Lung (tissue), 12 donors: ENCODE measurements around the gene NOMO2. TPM values are rescaled to one million over a fixed set of nuclear protein-coding genes. Genes with fewer than 3 reads are reported as not detected.
"Not testable (repeated sequence)": the region's sequence is repeated elsewhere in the genome, so short reads cannot be mapped to it uniquely, and the experiment has no call there.

Experiments
- ATAC-seq: fragments of 200-7000 bp; cut with Tn5 transposase; one replicate; pipeline ENCODE4 v1.9.1; 2020; ENCODE audit warnings: moderate number of reproducible peaks; ENCODE audit not compliant: insufficient read depth, low FRiP score
- DNase-seq, 3 donors: peaks; one replicate each; pipeline ENCODE4 v3.0.0-alpha.2; 2013 to 2017
- H3K27ac ChIP-seq, 2 donors: one replicate each; pipeline ENCODE4 v1.5.1; 2013; ENCODE audit warnings: mild to moderate bottlenecking in 2 of 2, moderate library complexity in 2 of 2, control low read depth in 1 of 2, inconsistent platforms in 1 of 2, low read depth in 1 of 2, low read length in 1 of 2
- H3K27me3 ChIP-seq, 3 donors: one replicate each; pipeline ENCODE4 v1.5.1; 2013; ENCODE audit warnings: low read length in 2 of 3; ENCODE audit not compliant: control insufficient read depth in 3 of 3, insufficient read depth in 3 of 3
- H3K36me3 ChIP-seq, 4 donors: one replicate each; pipeline ENCODE4 v1.5.1; 2013; ENCODE audit warnings: low read length in 4 of 4, mild to moderate bottlenecking in 1 of 4, moderate library complexity in 1 of 4; ENCODE audit not compliant: control insufficient read depth in 4 of 4, insufficient read depth in 4 of 4
- H3K4me1 ChIP-seq, 5 donors: one replicate each; pipeline ENCODE4 v1.5.1; 2013; ENCODE audit warnings: low read length in 5 of 5, mild to moderate bottlenecking in 2 of 5, moderate library complexity in 1 of 5; ENCODE audit not compliant: control insufficient read depth in 5 of 5, insufficient read depth in 5 of 5
- H3K4me3 ChIP-seq: one replicate; pipeline ENCODE4 v1.5.1; 2013; ENCODE audit warnings: mild to moderate bottlenecking, control low read depth, moderate library complexity
- H3K9ac ChIP-seq, 2 donors: one replicate each; pipeline ENCODE4 v1.5.1; 2013; ENCODE audit warnings: low read length in 2 of 2, control low read depth in 1 of 2; ENCODE audit not compliant: insufficient read depth in 1 of 2
- H3K9me3 ChIP-seq, 4 donors: one replicate each; pipeline ENCODE4 v1.5.1; 2013; ENCODE audit warnings: low read length in 3 of 4, mild to moderate bottlenecking in 1 of 4, moderate library complexity in 1 of 4; ENCODE audit not compliant: control insufficient read depth in 4 of 4, insufficient read depth in 3 of 4
- CTCF ChIP-seq: IDR thresholded peaks from 2 replicates; pipeline ENCODE4 v1.5.1; 2012; ENCODE audit warnings: mild to moderate bottlenecking; ENCODE audit errors: control extremely low read depth, extremely low read depth
- WGBS, 2 donors: extraction: QIAGEN DNeasy Blood & Tissue Kit; methylation state at CpG; one replicate each; pipeline ENCODE4 v1.1.7; 2013; 5-methylcytosine and 5-hydroxymethylcytosine counted together
- polyA plus RNA-seq, 2 donors: library from polyadenylated mRNA; stranded (reverse); fragments of 200-250 nt; gene quantifications; one replicate each; pipeline ENCODE4 v1.2.1, GENCODE V29; 2013
- total RNA-seq, 2 donors: library from RNA; depleted of rRNA in 1 of 2; stranded (reverse); fragments of >200 nt in 1 of 2; gene quantifications; one replicate each; pipeline ENCODE4 v1.2.1, GENCODE V29; 2014 to 2021
- donor health status: control.
- donor health status: control.
- donor health status: Bipolar disorder and iron deficiency.
- donor health status: healthy.
- donor health status: DM: yes; HTN: yes; CAD: no.

NOMO2 gene
- total and polyA plus RNA-seq, 4 donors, result 58.8 to 123 (median 88.3) TPM

- not testable (repeated sequence) for H3K27me3 ChIP-seq, H3K36me3 ChIP-seq, H3K4me3 ChIP-seq, H3K9me3 ChIP-seq, ATAC-seq, H3K4me1 ChIP-seq, H3K27ac ChIP-seq, H3K9ac ChIP-seq, DNase-seq
- WGBS, 2 donors, result 50 to 69% methylated on average over 5 of the region's 5 CpGs
Measured at GRCh38 chr16:18586560-18587540, 25.0 kb upstream of the NOMO2 start.

GRCh38 chr16:18585789-18586188, 23.9 kb upstream of the NOMO2 start:
- H3K9me3 ChIP-seq, DNase-seq, H3K27ac ChIP-seq, H3K4me3 ChIP-seq, H3K27me3 ChIP-seq, H3K9ac ChIP-seq, H3K36me3 ChIP-seq, ATAC-seq, H3K4me1 ChIP-seq: not testable (repeated sequence)
- WGBS, 2 donors, result 94 to 95% methylated on average over 9 to 10 of the region's 10 CpGs

- Histone ChIP-seq H3K27ac (no peak overlapping the region), H3K27me3 (no peaks in the 10 kb centered on the region), H3K9ac (no peak overlapping the region), H3K36me3 (no peaks in the 10 kb centered on the region), H3K4me3 (no peak overlapping the region), H3K9me3 (no peaks in the 10 kb centered on the region), H3K4me1 (no peaks in the 10 kb centered on the region)
- ATAC-seq (no peak), DNase-seq (no peak)
- no peak for TF ChIP-seq CTCF
- WGBS, 2 donors, result 88 to 89% methylated on average over 1 of the region's 1 CpG
Measured at GRCh38 chr16:18582902-18583301, 21.0 kb upstream of the NOMO2 start.

GRCh38 chr16:18580396-18580795, 18.5 kb upstream of the NOMO2 start:
- WGBS, 2 donors, result 54 to 63% methylated on average over 3 of the region's 5 CpGs
- H3K27ac ChIP-seq, H3K36me3 ChIP-seq, H3K9me3 ChIP-seq, H3K4me1 ChIP-seq, H3K9ac ChIP-seq, H3K27me3 ChIP-seq, H3K4me3 ChIP-seq, DNase-seq: not testable (repeated sequence)
- ATAC-seq, result peak; percentile 24

- H3K27me3 ChIP-seq, H3K36me3 ChIP-seq, H3K9ac ChIP-seq, ATAC-seq, H3K4me3 ChIP-seq, H3K4me1 ChIP-seq, H3K9me3 ChIP-seq, DNase-seq, H3K27ac ChIP-seq: not testable (repeated sequence)
- WGBS, 2 donors, result 94 to 96% methylated on average over 2 of the region's 2 CpGs
Measured at GRCh38 chr16:18579261-18579660, 17.4 kb upstream of the NOMO2 start.

GRCh38 chr16:18577942-18578341, 16.0 kb upstream of the NOMO2 start:
- H3K27ac ChIP-seq, result not testable (repeated sequence)
- WGBS, 2 donors, result 96 to 100% methylated on average over 1 of the region's 1 CpG

GRCh38 chr16:18575945-18576344, 14.0 kb upstream of the NOMO2 start:
- not testable (repeated sequence) for H3K9ac ChIP-seq, ATAC-seq, H3K27me3 ChIP-seq, H3K27ac ChIP-seq, H3K4me1 ChIP-seq, H3K9me3 ChIP-seq, H3K4me3 ChIP-seq, H3K36me3 ChIP-seq, DNase-seq
- WGBS, 2 donors, result 57 to 72% methylated on average over 1 to 2 of the region's 2 CpGs

More at GRCh38 chr16:18577942-18578341, 16.0 kb upstream of the NOMO2 start:
- not testable (repeated sequence) for H3K9ac ChIP-seq, DNase-seq, H3K4me1 ChIP-seq, H3K36me3 ChIP-seq, H3K4me3 ChIP-seq, ATAC-seq, H3K27me3 ChIP-seq, H3K9me3 ChIP-seq
